RPMI7951 (cell line): Measurements from ENCODE around the gene GRB2. TPM values are rescaled to one million over a fixed set of nuclear protein-coding genes. Genes with fewer than 3 reads are reported as not detected.
"Not testable (repeated sequence)": the region's sequence is repeated elsewhere in the genome, so short reads cannot be mapped to it uniquely, and the experiment has no call there.

Source experiments
- DNase-seq: peaks from one replicate; pipeline ENCODE4 v3.0.0-alpha.2; 2012; ENCODE audit warnings: low read depth
- total RNA-seq: library from RNA; depleted of rRNA; stranded (reverse); fragments of >200 nt; shearing (Covaris generic); gene quantifications from 2 replicates; pipeline ENCODE4 v1.2.3, GENCODE V29; 2014

GRB2 gene
- total RNA-seq, 1 experiment from 2014 or later, result 75.1 TPM

- no peak for DNase-seq
These were observed 86.8 kb downstream of the GRB2 start for GRCh38 chr17:75318615-75319222.

- no peak for DNase-seq
These were observed 87.3 kb downstream of the GRB2 start for GRCh38 chr17:75318211-75318610.

- no peak for DNase-seq
These were observed 87.8 kb downstream of the GRB2 start for GRCh38 chr17:75317671-75318070.

DNA sequence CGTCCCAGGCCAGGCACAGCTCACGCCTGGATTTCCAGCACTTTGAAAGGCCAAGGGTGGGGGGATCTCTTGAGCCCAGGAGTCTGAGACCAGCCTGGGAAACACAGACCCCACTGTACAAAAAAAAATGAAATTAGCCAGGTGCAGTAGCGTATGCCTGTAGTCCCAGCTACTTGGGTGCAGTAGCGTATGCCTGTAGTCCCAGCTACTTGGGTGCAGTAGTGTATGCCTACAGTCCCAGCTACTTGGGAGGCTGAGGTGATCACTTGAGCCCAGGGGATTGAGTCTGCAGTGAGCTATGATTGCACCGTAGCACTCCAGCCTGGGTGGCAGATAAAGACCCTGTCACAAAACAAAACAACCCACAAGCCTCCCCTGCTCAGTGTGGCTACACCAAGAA, 89.2 kb downstream of the GRB2 start:
- DNase-seq, result no peak

DNA sequence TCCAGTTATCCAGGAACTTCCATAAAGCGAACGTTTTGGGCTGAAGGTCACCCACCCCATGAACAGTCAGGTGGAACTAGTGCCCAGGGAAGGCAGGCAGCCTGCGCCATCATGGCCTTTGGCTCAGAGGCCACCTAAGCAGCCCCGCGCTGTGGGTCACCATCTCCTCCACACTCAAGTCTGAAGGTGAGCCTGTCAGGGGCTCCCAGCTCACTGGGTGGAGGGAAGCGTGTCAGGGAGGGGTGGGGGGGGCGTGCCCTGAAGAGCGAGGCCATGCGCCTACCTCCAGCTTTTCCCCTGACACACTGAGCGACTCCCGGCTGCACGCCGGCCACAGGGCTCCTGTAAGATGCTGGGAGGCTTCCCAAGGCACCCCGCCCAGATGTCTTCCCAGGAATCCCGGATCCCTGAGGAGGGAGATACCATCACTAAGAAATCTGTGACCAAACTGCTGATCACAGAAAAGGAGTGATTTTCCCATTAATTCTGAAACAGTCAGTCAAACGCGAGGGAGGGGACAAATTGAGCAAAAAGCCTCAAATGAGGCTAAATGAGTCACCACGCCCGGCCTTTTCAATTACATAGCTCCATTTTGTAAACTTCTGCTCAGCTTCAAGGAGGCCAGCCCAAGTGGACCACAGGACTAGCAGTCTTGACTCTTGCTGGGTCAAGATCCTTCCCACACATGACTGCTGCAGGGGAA, 89.8 kb downstream of the GRB2 start:
- DNase-seq, result peak; percentile 61

DNA sequence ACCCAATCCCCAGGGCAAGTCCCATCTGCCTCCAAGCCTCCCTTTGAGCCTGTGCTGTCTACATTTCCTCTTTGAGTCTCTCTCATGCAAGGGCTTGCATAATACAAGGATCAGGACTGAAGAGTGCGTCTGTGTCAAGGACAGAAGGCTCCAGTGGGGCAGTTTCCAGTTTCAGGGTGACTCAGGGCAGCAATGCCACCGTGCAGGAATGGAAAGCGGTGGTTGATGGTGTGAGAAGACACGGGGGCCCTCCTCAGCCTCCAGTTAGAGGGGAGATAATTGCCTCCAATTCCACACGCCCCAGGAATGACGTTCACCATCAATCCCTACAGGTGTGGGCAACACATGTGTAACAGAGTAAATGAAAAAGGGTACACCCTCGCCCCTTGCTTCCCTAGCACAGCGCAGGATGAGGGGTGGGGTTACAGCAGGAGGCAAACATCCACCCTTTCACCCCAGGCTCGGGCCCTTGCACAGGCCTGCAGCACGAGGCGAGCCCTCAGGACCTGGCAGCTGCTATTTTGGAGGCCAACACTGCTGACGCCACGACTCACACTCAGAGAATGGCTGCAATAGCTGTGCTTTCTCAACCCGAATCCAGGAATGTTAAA, 91.4 kb downstream of the GRB2 start:
- DNase-seq, result no peak

- DNase-seq, result no peak
These were observed 96.5 kb downstream of the GRB2 start for GRCh38 chr17:75308732-75309629.

DNA sequence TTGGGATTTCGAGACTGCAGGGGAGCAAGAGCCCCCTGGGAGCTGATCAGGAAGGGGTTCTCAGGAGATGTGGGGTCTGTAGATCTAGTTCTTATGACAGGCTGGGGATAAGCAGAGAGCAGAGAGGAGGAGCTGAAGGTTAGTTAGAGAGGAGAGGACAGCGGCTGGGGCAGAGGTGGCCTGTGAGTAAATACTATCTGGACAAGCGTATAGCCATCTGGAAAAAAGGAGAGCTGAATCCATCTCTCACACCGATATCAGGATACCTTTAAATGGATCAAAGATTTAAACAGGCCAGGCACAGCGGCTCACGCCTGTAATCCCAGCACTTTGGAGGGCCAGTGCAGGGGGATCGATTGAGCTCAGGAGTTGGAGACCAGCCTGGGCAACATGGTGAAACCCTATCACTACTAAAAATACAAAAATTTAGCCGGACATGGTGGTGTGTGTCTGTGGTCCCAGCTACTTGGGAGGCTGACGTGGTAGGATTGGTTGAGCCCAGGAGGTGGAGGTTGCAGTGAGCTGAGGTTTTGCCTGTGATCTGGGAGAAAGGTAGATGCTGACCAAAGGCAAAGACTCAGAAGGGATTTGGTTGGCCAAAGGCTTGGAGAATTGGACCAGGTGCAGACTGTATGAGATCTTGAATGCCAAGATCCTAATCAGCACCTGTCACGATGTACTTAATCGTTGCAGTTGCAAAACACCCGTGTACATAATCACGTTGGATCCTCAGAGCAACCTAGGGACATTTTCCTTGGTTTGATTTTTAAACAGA, 97.3 kb downstream of the GRB2 start:
- DNase-seq, result no peak

DNA sequence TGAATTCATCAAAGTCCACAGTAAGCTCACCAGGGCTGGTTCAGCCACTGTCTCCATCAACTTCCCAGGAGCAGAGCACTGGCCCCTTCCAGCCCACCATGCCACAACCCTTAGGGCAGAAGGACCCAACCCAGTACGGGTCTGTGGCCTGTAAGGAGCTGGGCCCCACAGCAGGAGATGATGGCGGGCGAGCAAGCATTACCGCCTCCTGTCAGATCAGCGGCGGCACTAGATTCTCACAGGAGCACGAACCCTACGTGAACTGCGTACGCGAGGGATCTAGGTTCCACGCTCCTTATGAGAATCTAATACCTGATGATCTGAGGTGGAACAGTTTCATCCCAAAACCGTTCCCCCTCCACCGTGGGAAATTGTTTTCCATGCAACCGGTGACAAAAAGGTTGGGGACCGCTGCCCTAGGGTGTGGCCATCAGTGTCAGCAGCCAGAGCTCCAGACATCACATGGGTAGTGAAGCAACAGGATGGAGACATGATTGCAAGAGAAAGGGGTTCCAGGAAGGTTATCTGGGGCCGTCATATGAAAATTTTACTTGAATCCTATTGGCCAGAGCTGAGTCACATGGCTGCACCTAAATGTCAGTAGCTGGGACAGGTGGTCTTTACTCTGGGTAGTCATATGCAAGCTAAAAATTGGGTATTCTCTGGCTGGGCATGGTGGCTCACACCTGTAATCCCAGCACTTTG, 103.8 kb downstream of the GRB2 start:
- DNase-seq, result no peak

DNA sequence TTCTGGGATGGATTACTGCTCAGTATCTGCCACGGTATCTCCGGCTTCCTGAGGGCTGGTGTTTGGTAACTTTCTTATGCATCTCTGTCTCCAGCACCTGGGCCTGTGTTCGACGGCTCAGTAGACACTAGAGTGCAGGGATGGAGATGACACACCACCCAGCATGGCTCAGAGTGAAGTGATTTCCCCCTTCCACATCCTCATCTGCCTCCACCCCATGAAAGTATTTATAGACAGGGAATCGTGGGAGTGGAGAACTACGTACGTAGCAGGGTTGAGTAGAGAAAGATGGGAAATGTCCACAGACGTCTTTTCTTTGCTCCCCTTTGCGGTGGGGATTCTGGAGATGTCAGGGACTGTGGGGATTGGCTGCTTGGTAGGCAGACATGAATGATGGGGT, 104.4 kb downstream of the GRB2 start:
- DNase-seq, result no peak

- no peak for DNase-seq
These were observed 105.2 kb downstream of the GRB2 start for GRCh38 chr17:75300280-75300679.

GRCh38 chr17:75295201-75296158, 110.0 kb downstream of the GRB2 start:
- DNase-seq, result no peak

DNA sequence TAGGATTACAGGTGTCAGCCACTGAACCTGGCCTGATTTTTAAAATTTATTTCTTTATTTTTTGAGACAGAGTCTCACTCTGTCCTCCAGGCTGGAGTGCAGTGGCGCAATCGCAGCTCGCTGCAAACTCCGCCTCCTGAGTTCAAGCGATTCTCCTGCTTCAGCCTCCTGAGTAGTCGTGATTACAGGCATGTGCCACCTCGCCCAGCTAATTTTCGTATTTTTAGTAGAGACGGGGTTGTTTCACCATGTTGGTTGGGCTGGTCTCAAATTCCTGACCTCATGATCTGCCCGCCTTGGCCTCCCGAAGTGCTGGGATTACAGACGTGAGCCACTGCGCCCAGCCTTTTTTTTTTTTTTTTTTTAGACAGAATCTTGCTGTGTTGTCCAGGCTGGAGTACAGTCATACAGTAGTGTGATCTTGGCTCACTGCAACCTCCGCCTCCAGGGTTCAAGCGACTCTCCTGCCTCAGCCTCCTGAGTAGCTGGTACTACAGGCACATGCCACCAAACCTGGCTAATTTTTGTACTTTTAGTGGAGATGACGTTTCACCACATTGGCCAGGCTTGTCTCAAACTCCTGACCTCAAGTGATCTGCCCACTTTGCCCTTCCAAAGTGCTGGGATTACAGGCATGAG, 112.5 kb downstream of the GRB2 start:
- DNase-seq, result not testable (repeated sequence)

DNA sequence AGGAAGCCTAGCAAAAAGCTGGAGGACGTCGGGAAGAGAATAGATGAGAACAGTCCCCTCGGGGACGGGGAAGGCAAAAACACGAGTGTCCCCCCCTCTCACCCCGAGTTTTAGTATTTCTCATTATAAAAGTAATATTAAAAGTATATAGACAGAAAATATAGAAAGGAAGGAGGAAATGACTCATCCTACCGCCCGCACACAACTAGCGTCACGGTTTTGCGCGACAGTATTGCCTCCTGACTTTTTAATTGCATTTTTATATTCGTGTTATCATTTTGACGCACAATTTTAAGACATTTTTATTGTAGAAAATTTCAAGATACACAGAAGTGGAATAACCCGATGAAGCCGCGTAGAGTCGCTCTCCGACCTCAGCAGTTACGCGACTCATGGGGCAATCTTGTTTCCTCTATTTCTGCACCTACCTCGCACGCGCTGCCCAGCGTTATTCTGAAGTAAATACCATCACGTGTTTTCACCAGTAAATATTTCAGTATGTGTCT, 115.6 kb downstream of the GRB2 start:
- DNase-seq, result peak; percentile 44

DNA sequence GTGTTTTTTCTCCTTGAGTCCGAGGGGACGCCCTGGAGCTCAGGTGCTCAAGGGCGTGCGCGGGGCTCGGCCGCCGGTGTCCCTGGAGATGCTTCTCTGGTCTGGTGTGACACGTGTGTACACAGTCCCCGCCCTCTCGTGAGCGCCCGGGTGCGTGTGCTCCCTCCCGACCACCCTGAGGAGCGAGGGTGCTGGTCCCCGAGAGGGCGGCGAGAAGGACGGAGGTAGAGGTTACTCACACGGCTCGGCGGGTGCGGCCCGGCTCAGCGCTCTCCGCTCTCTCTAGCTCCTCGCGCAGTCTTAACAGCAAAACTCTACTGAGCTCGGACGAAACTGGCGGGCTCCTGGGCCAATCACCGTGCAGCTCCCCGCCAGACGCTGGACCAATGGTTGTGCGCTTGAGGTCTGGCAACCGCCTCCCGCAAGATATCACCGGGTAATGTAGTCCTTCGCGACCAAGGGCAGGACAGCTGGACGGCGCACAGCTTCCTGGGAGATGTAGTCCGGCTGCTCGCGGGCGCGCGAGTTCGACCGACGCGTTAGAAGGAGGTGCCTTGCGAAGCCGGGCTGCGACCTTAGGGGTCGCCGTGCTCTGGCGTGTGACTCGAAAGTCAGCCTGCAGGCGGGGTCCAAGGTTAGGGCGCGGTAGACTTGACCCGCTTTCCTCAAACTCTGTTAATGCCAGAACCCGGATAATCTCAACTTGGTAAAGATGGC, 116.2 kb downstream of the GRB2 start, which contains the start of gene SLC25A19:
TSS of gene SLC25A19 (minus strand) at position 319 of the 717 bp plus-strand sequence. CDS start 2,669 bp downstream, outside the sequence.
- DNase-seq, result peak; percentile 97

DNA sequence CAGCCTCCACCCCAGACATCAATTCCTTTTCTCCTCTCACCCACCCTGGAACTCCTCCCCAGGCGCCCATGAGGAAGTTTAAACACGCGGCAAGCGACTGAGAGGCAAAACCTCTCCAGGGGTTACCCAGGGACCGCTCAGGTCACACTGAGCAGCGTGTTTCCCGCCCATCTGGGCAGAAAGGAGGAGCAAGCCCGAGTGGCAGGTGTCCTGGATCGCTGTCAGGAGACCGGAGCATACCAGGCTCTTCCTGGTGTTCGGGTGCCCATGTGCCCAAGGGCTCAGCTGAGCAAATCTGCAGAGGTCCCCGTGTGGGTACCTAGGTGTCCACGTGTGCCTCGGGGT, 116.7 kb downstream of the GRB2 start:
- no peak for DNase-seq

- no peak for DNase-seq
These were observed 117.1 kb downstream of the GRB2 start for GRCh38 chr17:75288359-75288758.

GRCh38 chr17:75287221-75287620, 118.3 kb downstream of the GRB2 start:
- no peak for DNase-seq
